ENCODE data around the gene OSBPL9. TPM values are rescaled to one million over a fixed set of nuclear protein-coding genes. Genes with fewer than 3 reads are reported as not detected.

Gene OSBPL9
- total RNA-seq, 1 experiment from 2014 or later: 52.6 TPM

- Histone ChIP-seq H3K27me3 (ENCODE audit: insufficient read depth, low read length) (no peaks in the 10 kb centered on the region), H3K9me2 (ENCODE audit: insufficient read depth) (no peaks in the 10 kb centered on the region), H3K9ac (ENCODE audit: low read length) (no peak overlapping the region), H3K79me2 (ENCODE audit: insufficient read depth, low read length) (no peaks in the 10 kb centered on the region), H3K36me3 (ENCODE audit: control insufficient read depth in 1 of 2, insufficient read depth in 2 of 2, low read length in 2 of 2) (no peaks in the 10 kb centered on the region), H2AFZ (ENCODE audit: low read depth, low read length, poor library complexity, severe bottlenecking) (no peak overlapping the region), H4K20me1 (ENCODE audit: insufficient read depth) (no peaks in the 10 kb centered on the region), H3K9me3 (ENCODE audit: control insufficient read depth in 1 of 2, insufficient read depth in 1 of 2, low read depth in 1 of 2, low read length in 2 of 2) (no peaks in the 10 kb centered on the region), H3K27ac (ENCODE audit: low read depth, low read length) (no peak overlapping the region), H3K4me2 (ENCODE audit: low read length) (no peak overlapping the region), H3K4me1 (ENCODE audit: control insufficient read depth in 1 of 2, insufficient read depth in 2 of 2, low read length in 2 of 2) (peaks cover 13 to 20% of the 10 kb centered on the region in 2 experiments), H3K4me3 (replicated peaks in 1 of 2; ENCODE audit: low read depth in 1 of 2, low read length in 2 of 2) (no peak overlapping the region)
- ATAC-seq (no peak), DNase-seq (ENCODE audit: low read depth, low spot score) (no peak)
- TF ChIP-seq ZFX (IDR thresholded peaks at IDR 0.05): no peak
- no peak for TF ChIP-seq FOSL1 (IDR thresholded peaks at IDR 0.05; ENCODE audit: low read depth)
- ChIA-PET POLR2A (no interaction called here), RAD21 (ENCODE audit: low non-redundant PET in 1 of 2, low total read pairs in 2 of 2, uncharacterized antibody in 2 of 2, unreplicated experiment in 2 of 2) (no interaction called here), CTCF (no interaction called here)
- BruUV-seq (replicated peaks): no TSS peak
- intact Hi-C loops (cut with micrococcal nuclease): no loop called here
Observed at GRCh38 chr1:51574796-51575195, 42.1 kb upstream of the OSBPL9 start.

DNA sequence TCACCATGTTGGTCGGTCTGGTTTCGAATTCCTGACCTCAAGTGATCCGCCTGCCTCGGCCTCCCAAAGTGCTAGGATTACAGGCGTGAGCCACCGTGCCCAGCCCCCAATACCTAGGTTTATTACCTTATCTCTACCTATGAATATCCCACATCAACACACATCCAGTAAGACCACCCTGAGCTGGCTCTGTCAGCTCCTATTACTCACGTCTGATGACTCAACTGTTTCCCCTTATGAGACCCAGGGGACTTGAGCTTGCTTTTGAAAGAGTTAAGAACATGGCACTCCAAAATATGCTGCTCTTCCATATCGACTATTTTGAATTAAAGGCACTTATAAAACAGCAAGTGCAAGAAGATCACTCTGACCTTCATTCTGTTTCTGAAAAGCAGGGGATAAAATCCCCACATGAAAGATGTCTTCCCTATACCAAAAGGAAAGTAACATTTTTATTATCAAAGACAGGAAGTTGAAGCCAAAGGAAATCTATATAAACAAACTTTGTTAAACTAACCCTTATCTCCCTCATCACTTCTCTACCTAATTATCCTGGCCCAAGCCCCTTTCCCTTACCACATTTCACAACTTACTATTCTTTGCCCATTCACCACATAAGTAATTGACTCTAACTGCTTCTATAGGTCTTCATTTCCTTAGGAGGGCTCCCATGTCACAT, 41.3 kb upstream of the OSBPL9 start:
- ChIA-PET RAD21 (ENCODE audit: low non-redundant PET in 1 of 2, low total read pairs in 2 of 2, uncharacterized antibody in 2 of 2, unreplicated experiment in 2 of 2) (no interaction called here), POLR2A (no interaction called here), CTCF (no interaction called here)
- Histone ChIP-seq H2AFZ (ENCODE audit: low read depth, low read length, poor library complexity, severe bottlenecking) (no peak overlapping the region), H3K9me2 (ENCODE audit: insufficient read depth) (no peaks in the 10 kb centered on the region), H3K36me3 (ENCODE audit: control insufficient read depth in 1 of 2, insufficient read depth in 2 of 2, low read length in 2 of 2) (no peaks in the 10 kb centered on the region), H3K4me3 (replicated peaks in 1 of 2; ENCODE audit: low read depth in 1 of 2, low read length in 2 of 2) (no peak overlapping the region), H3K27ac (ENCODE audit: low read depth, low read length) (no peak overlapping the region), H4K20me1 (ENCODE audit: insufficient read depth) (no peaks in the 10 kb centered on the region), H3K4me1 (ENCODE audit: control insufficient read depth in 1 of 2, insufficient read depth in 2 of 2, low read length in 2 of 2) (peaks cover 5 to 12% of the 10 kb centered on the region in 2 experiments; a peak in 3 of 4 replicates), H3K79me2 (ENCODE audit: insufficient read depth, low read length) (no peaks in the 10 kb centered on the region), H3K27me3 (ENCODE audit: insufficient read depth, low read length) (no peaks in the 10 kb centered on the region), H3K9ac (ENCODE audit: low read length) (no peak overlapping the region), H3K9me3 (ENCODE audit: control insufficient read depth in 1 of 2, insufficient read depth in 1 of 2, low read depth in 1 of 2, low read length in 2 of 2) (no peaks in the 10 kb centered on the region), H3K4me2 (ENCODE audit: low read length) (no peak overlapping the region)
- TF ChIP-seq, protein P1, sequence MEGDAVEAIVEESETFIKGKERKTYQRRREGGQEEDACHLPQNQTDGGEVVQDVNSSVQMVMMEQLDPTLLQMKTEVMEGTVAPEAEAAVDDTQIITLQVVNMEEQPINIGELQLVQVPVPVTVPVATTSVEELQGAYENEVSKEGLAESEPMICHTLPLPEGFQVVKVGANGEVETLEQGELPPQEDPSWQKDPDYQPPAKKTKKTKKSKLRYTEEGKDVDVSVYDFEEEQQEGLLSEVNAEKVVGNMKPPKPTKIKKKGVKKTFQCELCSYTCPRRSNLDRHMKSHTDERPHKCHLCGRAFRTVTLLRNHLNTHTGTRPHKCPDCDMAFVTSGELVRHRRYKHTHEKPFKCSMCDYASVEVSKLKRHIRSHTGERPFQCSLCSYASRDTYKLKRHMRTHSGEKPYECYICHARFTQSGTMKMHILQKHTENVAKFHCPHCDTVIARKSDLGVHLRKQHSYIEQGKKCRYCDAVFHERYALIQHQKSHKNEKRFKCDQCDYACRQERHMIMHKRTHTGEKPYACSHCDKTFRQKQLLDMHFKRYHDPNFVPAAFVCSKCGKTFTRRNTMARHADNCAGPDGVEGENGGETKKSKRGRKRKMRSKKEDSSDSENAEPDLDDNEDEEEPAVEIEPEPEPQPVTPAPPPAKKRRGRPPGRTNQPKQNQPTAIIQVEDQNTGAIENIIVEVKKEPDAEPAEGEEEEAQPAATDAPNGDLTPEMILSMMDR (IDR thresholded peaks at IDR 0.05 in 2 of 3, conservative IDR thresholded peaks at IDR 0.05 in 1 of 3; ENCODE audit: borderline replicate concordance in 1 of 3, insufficient read depth in 1 of 3, low read depth in 2 of 3, low read length in 2 of 3): no peak
- TF ChIP-seq ATF3 (IDR thresholded peaks at IDR 0.05) (no peak), EZH2phosphoT487 (IDR thresholded peaks at IDR 0.05; ENCODE audit: borderline replicate concordance) (no peak), CBX3 (IDR thresholded peaks at IDR 0.05; ENCODE audit: low read depth) (no peak), EZH2 (IDR thresholded peaks at IDR 0.05) (no peak), EGR1 (IDR thresholded peaks at IDR 0.05; ENCODE audit: low read depth) (no peak), ZNF274 (IDR thresholded peaks at IDR 0.05; ENCODE audit: low read depth, low read length) (no peak)
- TF ChIP-seq, protein P2, sequence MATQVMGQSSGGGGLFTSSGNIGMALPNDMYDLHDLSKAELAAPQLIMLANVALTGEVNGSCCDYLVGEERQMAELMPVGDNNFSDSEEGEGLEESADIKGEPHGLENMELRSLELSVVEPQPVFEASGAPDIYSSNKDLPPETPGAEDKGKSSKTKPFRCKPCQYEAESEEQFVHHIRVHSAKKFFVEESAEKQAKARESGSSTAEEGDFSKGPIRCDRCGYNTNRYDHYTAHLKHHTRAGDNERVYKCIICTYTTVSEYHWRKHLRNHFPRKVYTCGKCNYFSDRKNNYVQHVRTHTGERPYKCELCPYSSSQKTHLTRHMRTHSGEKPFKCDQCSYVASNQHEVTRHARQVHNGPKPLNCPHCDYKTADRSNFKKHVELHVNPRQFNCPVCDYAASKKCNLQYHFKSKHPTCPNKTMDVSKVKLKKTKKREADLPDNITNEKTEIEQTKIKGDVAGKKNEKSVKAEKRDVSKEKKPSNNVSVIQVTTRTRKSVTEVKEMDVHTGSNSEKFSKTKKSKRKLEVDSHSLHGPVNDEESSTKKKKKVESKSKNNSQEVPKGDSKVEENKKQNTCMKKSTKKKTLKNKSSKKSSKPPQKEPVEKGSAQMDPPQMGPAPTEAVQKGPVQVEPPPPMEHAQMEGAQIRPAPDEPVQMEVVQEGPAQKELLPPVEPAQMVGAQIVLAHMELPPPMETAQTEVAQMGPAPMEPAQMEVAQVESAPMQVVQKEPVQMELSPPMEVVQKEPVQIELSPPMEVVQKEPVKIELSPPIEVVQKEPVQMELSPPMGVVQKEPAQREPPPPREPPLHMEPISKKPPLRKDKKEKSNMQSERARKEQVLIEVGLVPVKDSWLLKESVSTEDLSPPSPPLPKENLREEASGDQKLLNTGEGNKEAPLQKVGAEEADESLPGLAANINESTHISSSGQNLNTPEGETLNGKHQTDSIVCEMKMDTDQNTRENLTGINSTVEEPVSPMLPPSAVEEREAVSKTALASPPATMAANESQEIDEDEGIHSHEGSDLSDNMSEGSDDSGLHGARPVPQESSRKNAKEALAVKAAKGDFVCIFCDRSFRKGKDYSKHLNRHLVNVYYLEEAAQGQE (IDR thresholded peaks at IDR 0.05; ENCODE audit: low read depth): no peak
- TF ChIP-seq, protein P3, sequence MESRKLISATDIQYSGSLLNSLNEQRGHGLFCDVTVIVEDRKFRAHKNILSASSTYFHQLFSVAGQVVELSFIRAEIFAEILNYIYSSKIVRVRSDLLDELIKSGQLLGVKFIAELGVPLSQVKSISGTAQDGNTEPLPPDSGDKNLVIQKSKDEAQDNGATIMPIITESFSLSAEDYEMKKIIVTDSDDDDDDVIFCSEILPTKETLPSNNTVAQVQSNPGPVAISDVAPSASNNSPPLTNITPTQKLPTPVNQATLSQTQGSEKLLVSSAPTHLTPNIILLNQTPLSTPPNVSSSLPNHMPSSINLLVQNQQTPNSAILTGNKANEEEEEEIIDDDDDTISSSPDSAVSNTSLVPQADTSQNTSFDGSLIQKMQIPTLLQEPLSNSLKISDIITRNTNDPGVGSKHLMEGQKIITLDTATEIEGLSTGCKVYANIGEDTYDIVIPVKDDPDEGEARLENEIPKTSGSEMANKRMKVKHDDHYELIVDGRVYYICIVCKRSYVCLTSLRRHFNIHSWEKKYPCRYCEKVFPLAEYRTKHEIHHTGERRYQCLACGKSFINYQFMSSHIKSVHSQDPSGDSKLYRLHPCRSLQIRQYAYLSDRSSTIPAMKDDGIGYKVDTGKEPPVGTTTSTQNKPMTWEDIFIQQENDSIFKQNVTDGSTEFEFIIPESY (IDR thresholded peaks at IDR 0.05; ENCODE audit: extremely low read depth, insufficient replicate concordance, low read length): no peak
- BruUV-seq (replicated peaks): no TSS peak
- intact Hi-C loops (cut with micrococcal nuclease): no loop called here
- DNase-seq (ENCODE audit: low read depth, low spot score): no peak
- no peak for ATAC-seq
